ENCODE results near the gene SAPCD2.

Gene SAPCD2

DNA sequence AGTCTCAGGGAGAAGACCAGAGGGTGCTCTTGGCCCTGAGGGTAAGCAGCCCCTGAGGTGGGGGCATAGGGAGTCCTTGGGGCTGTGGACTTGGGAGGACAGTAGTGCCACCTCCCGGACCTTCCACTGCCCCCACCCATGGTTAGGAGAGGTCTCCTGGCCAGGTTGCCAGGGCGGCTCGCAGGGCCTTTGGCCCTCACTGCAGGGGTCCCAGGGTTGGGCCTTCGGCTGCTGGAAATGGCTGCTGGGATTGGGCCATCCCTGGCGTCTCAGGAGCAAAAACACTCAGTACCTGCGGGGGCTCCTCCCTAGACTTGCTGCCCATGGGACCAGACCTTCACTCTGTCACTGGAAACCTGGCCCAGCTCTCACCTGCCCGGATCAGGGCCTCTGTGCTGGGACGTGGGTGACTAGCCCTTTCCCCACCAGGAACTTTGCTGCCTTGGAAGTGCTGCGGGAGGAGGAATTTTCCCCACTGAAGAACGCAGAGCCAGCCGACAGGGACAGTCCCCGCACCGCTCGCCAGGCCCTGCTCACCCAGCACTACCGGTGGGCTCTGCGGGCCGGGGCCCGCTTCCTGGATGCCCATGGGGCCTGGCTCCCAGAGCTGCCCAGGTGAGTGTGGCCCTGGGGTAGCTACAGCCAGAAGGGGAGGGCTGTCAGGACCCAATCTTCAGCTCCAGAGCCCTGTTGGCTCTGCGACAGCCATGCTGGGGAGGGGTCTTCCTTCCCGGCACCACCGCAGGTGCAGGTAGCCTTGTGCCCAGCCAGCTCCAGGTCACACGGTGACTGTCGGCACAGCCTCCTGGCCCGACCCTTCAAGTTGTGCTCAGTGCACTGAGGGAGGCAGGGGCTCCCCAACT, 10.1 kb upstream of the SAPCD2 start:
- TF ChIP-seq, protein P1, sequence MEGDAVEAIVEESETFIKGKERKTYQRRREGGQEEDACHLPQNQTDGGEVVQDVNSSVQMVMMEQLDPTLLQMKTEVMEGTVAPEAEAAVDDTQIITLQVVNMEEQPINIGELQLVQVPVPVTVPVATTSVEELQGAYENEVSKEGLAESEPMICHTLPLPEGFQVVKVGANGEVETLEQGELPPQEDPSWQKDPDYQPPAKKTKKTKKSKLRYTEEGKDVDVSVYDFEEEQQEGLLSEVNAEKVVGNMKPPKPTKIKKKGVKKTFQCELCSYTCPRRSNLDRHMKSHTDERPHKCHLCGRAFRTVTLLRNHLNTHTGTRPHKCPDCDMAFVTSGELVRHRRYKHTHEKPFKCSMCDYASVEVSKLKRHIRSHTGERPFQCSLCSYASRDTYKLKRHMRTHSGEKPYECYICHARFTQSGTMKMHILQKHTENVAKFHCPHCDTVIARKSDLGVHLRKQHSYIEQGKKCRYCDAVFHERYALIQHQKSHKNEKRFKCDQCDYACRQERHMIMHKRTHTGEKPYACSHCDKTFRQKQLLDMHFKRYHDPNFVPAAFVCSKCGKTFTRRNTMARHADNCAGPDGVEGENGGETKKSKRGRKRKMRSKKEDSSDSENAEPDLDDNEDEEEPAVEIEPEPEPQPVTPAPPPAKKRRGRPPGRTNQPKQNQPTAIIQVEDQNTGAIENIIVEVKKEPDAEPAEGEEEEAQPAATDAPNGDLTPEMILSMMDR (IDR thresholded peaks at IDR 0.05), result no peak

DNA sequence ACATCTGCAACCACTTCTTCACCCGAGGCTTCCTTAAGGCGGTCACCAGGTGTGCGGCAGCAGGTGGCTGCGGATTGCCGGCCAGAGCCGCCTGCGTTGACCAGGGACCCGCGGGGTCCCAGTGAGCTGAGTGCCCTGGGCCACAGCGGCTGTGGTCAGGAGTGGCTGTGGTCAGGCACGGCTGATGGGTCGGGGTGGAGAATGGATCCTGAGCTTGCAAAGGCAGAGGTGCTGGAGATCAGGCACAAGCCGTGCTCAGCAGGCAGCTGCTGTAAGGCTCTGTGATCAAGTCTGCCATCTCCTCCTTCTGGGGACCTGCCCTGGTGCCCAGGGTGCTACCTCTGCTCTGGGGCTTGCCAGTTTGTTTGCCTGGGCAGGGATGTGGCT, 9.0 kb upstream of the SAPCD2 start:
- TF ChIP-seq, protein P1 (IDR thresholded peaks at IDR 0.05), result no peak

- TF ChIP-seq, protein P1 (IDR thresholded peaks at IDR 0.05), result no peak
These were observed 8.5 kb upstream of the SAPCD2 start for GRCh38 chr9:137078701-137079400.

- TF ChIP-seq, protein P1 (IDR thresholded peaks at IDR 0.05), result no peak
These were observed 7.7 kb upstream of the SAPCD2 start for GRCh38 chr9:137077758-137078693.

DNA sequence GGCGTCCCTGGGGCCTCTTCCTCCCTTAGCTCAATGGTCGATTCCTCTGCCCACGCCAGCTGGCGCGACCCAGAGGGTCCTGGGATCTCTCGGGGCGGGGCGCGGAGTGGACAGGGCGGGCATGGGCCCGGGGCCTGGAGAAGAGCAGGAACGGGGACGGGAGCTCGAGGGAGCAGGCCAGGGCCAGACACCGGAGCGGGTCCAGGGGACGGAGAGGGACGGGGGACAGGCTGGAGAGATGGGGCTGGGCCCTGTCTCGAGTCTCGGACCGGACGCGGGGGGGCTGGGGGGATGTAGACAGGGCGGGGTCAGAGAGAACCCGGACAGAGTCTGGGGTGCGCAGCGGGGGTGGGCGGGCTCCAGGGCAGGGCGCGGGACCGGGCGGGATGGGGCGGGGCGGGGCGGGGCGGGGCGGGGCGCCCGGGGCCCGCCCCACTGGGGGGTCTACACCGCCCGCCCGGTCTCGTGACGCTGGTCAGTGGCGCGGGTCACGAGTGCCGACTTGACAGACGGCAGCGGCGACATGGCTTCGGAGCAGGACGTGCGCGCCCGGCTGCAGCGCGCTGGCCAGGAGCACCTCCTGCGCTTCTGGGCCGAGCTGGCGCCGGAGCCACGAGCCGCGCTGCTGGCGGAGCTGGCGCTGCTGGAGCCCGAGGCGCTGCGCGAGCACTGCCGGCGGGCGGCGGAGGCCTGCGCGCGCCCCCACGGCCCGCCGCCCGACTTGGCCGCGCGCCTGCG, 6.8 kb upstream of the SAPCD2 start, which contains the start of gene UAP1L1:
TSS of gene UAP1L1 (plus strand) at position 508 of the 738 bp plus-strand sequence. CDS start at position 524, 16 bp downstream.
- TF ChIP-seq, protein P1 (IDR thresholded peaks at IDR 0.05), result no peak

DNA sequence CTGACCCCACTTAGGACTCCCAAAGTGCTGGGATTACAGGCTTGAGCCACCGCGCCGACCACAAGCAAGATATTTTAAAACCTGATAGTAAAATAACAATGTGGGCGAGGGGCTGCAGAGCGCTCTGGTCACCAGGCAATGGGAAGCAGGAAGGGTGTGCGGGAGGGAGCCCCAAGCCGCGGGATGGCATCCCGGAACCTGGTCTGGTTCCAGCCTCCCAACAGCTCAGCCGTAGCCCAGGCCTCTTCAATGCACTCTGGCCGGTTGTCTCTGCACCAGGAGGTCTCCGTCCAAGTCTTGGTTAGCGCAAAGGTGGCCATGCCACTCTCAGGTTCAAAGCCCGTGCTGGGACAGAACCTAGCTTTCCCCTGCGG, 6.3 kb upstream of the SAPCD2 start:
- TF ChIP-seq, protein P1 (IDR thresholded peaks at IDR 0.05), result no peak
